ENCODE data around the gene INO80C. TPM values are rescaled to one million over a fixed set of nuclear protein-coding genes. Genes with fewer than 3 reads are reported as not detected.

The INO80C gene
- total RNA-seq, 1 donor from 2014 or later, result 24.6 TPM

- no peak for DNase-seq (ENCODE audit: low read depth)
- H3K9me3 Mint-ChIP-seq (ENCODE audit: unreplicated experiment), result peaks cover 2% of the 10 kb centered on the region
- Histone ChIP-seq H3K27ac (ENCODE audit: low read depth, low read length) (no peak overlapping the region), H2AFZ (ENCODE audit: low read depth, low read length) (no peak overlapping the region), H3K4me2 (ENCODE audit: low read length) (no peak overlapping the region), H3K9me3 (ENCODE audit: insufficient read depth, low read depth, low read length) (no peaks in the 10 kb centered on the region), H4K20me1 (ENCODE audit: insufficient read depth, low read length) (no peaks in the 10 kb centered on the region), H3K36me3 (ENCODE audit: insufficient read depth, low read length) (no peaks in the 10 kb centered on the region), H3K4me1 (ENCODE audit: insufficient read depth, low read length) (peaks cover 6% of the 10 kb centered on the region), H3K79me2 (ENCODE audit: insufficient read depth, low read length) (no peaks in the 10 kb centered on the region), H3K27me3 (ENCODE audit: insufficient read depth, low read length) (no peaks in the 10 kb centered on the region), H3K9ac (ENCODE audit: low read length) (no peak overlapping the region), H3K4me3 (ENCODE audit: insufficient read depth, low read depth, low read length) (no peak overlapping the region)
- H3K27ac Mint-ChIP-seq (ENCODE audit: unreplicated experiment), result no peak overlapping the region
- FAIRE-seq, result no peak
- H3K27me3 Mint-ChIP-seq (ENCODE audit: low read depth, unreplicated experiment), result peaks cover 4% of the 10 kb centered on the region
- H3K4me1 Mint-ChIP-seq (ENCODE audit: low read depth, unreplicated experiment), result peaks cover 5% of the 10 kb centered on the region
- TF ChIP-seq EZH2 (IDR thresholded peaks at IDR 0.05; ENCODE audit: insufficient read depth, low read length), result no peak
- TF ChIP-seq CTCF (IDR thresholded peaks at IDR 0.05; ENCODE audit: insufficient read depth, low read depth, low read length), result no peak
- H3K4me3 Mint-ChIP-seq (ENCODE audit: unreplicated experiment), result no peak overlapping the region
- H3K36me3 Mint-ChIP-seq (ENCODE audit: low read depth, unreplicated experiment), result no peaks in the 10 kb centered on the region
Observed at GRCh38 chr18:35507192-35507591, 9.4 kb upstream of the INO80C start.

GRCh38 chr18:35506024-35506712 is 8.4 kb upstream of the INO80C start:
- no peak overlapping the region for H2AFZ ChIP-seq (ENCODE audit: low read depth, low read length)
- Mint-ChIP-seq H3K36me3 (ENCODE audit: low read depth, unreplicated experiment) (no peaks in the 10 kb centered on the region), H3K4me1 (ENCODE audit: low read depth, unreplicated experiment) (peaks cover 5% of the 10 kb centered on the region), H3K27me3 (ENCODE audit: low read depth, unreplicated experiment) (peaks cover 4% of the 10 kb centered on the region), H3K27ac (ENCODE audit: unreplicated experiment) (no peak overlapping the region), H3K4me3 (ENCODE audit: unreplicated experiment) (no peak overlapping the region), H3K9me3 (ENCODE audit: unreplicated experiment) (peaks cover 2% of the 10 kb centered on the region)
- H3K4me2 ChIP-seq (ENCODE audit: low read length), result no peak overlapping the region
- TF ChIP-seq CTCF (IDR thresholded peaks at IDR 0.05; ENCODE audit: insufficient read depth, low read depth, low read length) (no peak), EZH2 (IDR thresholded peaks at IDR 0.05; ENCODE audit: insufficient read depth, low read length) (no peak)
- DNase-seq (ENCODE audit: low read depth), result no peak
- H3K27me3 ChIP-seq (ENCODE audit: insufficient read depth, low read length), result no peaks in the 10 kb centered on the region
- H3K27ac ChIP-seq (ENCODE audit: low read depth, low read length), result no peak overlapping the region
- peaks cover 6% of the 10 kb centered on the region for H3K4me1 ChIP-seq (ENCODE audit: insufficient read depth, low read length)
- FAIRE-seq, result no peak
- no peak overlapping the region for H3K9ac ChIP-seq (ENCODE audit: low read length)
- no peaks in the 10 kb centered on the region for H3K36me3 ChIP-seq (ENCODE audit: insufficient read depth, low read length)
- no peaks in the 10 kb centered on the region for H3K9me3 ChIP-seq (ENCODE audit: insufficient read depth, low read depth, low read length)
- no peaks in the 10 kb centered on the region for H4K20me1 ChIP-seq (ENCODE audit: insufficient read depth, low read length)
- no peaks in the 10 kb centered on the region for H3K79me2 ChIP-seq (ENCODE audit: insufficient read depth, low read length)
- no peak overlapping the region for H3K4me3 ChIP-seq (ENCODE audit: insufficient read depth, low read depth, low read length)

- no peak for DNase-seq (ENCODE audit: low read depth)
- H3K36me3 Mint-ChIP-seq (ENCODE audit: low read depth, unreplicated experiment), result no peaks in the 10 kb centered on the region
- no peak for FAIRE-seq
- H4K20me1 ChIP-seq (ENCODE audit: insufficient read depth, low read length), result no peaks in the 10 kb centered on the region
- no peaks in the 10 kb centered on the region for H3K79me2 ChIP-seq (ENCODE audit: insufficient read depth, low read length)
- peaks cover 2% of the 10 kb centered on the region for H3K9me3 Mint-ChIP-seq (ENCODE audit: unreplicated experiment)
- H3K27me3 ChIP-seq (ENCODE audit: insufficient read depth, low read length), result no peaks in the 10 kb centered on the region
- H3K36me3 ChIP-seq (ENCODE audit: insufficient read depth, low read length), result no peaks in the 10 kb centered on the region
- TF ChIP-seq EZH2 (IDR thresholded peaks at IDR 0.05; ENCODE audit: insufficient read depth, low read length) (no peak), CTCF (IDR thresholded peaks at IDR 0.05; ENCODE audit: insufficient read depth, low read depth, low read length) (no peak)
- peaks cover 1% of the 10 kb centered on the region for H3K4me1 Mint-ChIP-seq (ENCODE audit: low read depth, unreplicated experiment)
- H3K4me3 ChIP-seq (ENCODE audit: insufficient read depth, low read depth, low read length), result no peak overlapping the region
- H3K9me3 ChIP-seq (ENCODE audit: insufficient read depth, low read depth, low read length), result no peaks in the 10 kb centered on the region
- no peak overlapping the region for H3K9ac ChIP-seq (ENCODE audit: low read length)
- H3K27ac Mint-ChIP-seq (ENCODE audit: unreplicated experiment), result no peak overlapping the region
- H3K4me3 Mint-ChIP-seq (ENCODE audit: unreplicated experiment), result no peak overlapping the region
- H3K27me3 Mint-ChIP-seq (ENCODE audit: low read depth, unreplicated experiment), result peaks cover 4% of the 10 kb centered on the region
- H3K4me1 ChIP-seq (ENCODE audit: insufficient read depth, low read length), result peaks cover 4% of the 10 kb centered on the region
- no peak overlapping the region for H3K4me2 ChIP-seq (ENCODE audit: low read length)
- no peak overlapping the region for H2AFZ ChIP-seq (ENCODE audit: low read depth, low read length)
- no peak overlapping the region for H3K27ac ChIP-seq (ENCODE audit: low read depth, low read length)
Observed at GRCh38 chr18:35504996-35505395, 7.2 kb upstream of the INO80C start.

All from astrocyte (in vitro differentiated cells and primary cell).